Cardiac fibroblast (primary cell): ENCODE data around the gene P2RX1.

Source experiments
- DNase-seq, 2 donors: peaks; one replicate each; pipeline versions ENCODE4 v3.0.0 to v3.0.0-alpha.2; 2010; ENCODE audit warnings: low read depth in 2 of 2
- H3K4me3 ChIP-seq, 2 donors: replicated peaks in 1 of 2; 1 replicate in 1 of 2; 2 replicates in 1 of 2; pipeline ENCODE4 v1.5.1; 2011; ENCODE audit warnings: low read depth in 2 of 2, low read length in 2 of 2, mild to moderate bottlenecking in 2 of 2, moderate library complexity in 1 of 2
- CTCF ChIP-seq: IDR thresholded peaks from one replicate; pipeline ENCODE4 v1.5.1; 2011; ENCODE audit warnings: low read depth, mild to moderate bottlenecking, low read length, inconsistent platforms

The P2RX1 gene

GRCh38 chr17:3924512-3925350, 8.5 kb upstream of the P2RX1 start:
- H3K4me3 ChIP-seq: no peak overlapping the region
- DNase-seq: no peak
- no peak for TF ChIP-seq CTCF

GRCh38 chr17:3923466-3924190, 7.4 kb upstream of the P2RX1 start:
- no peak for TF ChIP-seq CTCF
- H3K4me3 ChIP-seq: no peak overlapping the region
- no peak for DNase-seq

GRCh38 chr17:3922765-3923164, 6.5 kb upstream of the P2RX1 start:
- DNase-seq: no peak
- no peak for TF ChIP-seq CTCF
- H3K4me3 ChIP-seq: no peak overlapping the region

- H3K4me3 ChIP-seq: no peak overlapping the region
- TF ChIP-seq CTCF: no peak
- DNase-seq: no peak
These were observed 5.4 kb upstream of the P2RX1 start for GRCh38 chr17:3921502-3922319.

- no peak for TF ChIP-seq CTCF
- DNase-seq: no peak
These were observed 4.7 kb upstream of the P2RX1 start for GRCh38 chr17:3921006-3921405.

GRCh38 chr17:3919123-3919624, 2.9 kb upstream of the P2RX1 start:
- TF ChIP-seq CTCF: no peak
- no peak for DNase-seq
- no peak overlapping the region for H3K4me3 ChIP-seq

More at GRCh38 chr17:3921006-3921405, 4.7 kb upstream of the P2RX1 start:
- no peak overlapping the region for H3K4me3 ChIP-seq
